H1 (cell line): ENCODE results near the gene TSEN54. TPM values are rescaled to one million over a fixed set of nuclear protein-coding genes. Genes with fewer than 3 reads are reported as not detected.

Experiments used
- CHD1 ChIP-seq: IDR thresholded peaks from 2 replicates; pipeline ENCODE4 v1.6.1; 2012; ENCODE audit warnings: low read depth, low read length, improper control_type of control experiment
- CTBP2 ChIP-seq: IDR thresholded peaks from 2 replicates; pipeline ENCODE4 v1.7.0; 2011; ENCODE audit warnings: borderline replicate concordance, mild to moderate bottlenecking, moderate library complexity, mixed read lengths, low read length; ENCODE audit not compliant: insufficient read depth, insufficient read length
- RXRA ChIP-seq: IDR thresholded peaks from 2 replicates; pipeline ENCODE4 v1.6.1; 2011; ENCODE audit warnings: low read depth, mild to moderate bottlenecking, low read length, moderate library complexity; ENCODE audit not compliant: insufficient read depth
- TAF7 ChIP-seq: optimal IDR thresholded peaks from 2 replicates; pipeline ENCODE3; 2011; ENCODE audit warnings: low read depth, mild to moderate bottlenecking, inconsistent platforms, low read length, moderate library complexity, borderline replicate concordance
- polyA plus RNA-seq, 7 experiments: library from polyadenylated mRNA; depleted of rRNA in 3 of 7; stranded (reverse) in 5 of 7; unstranded in 2 of 7; fragments of >200 nt in 5 of 7; fragments of 200-250 nt in 2 of 7; gene quantifications; 1 replicate in 5 of 7; 2 replicates in 1 of 7; 4 replicates in 1 of 7; pipeline versions ENCODE4 v1.2.1 to v1.2.3, GENCODE V29; 2011 to 2013; ENCODE audit warnings: missing spikeins in 2 of 7, mixed read lengths in 2 of 7
- total RNA-seq: library from RNA; stranded (reverse); fragmentation: NEBNext Ultra II Directional; extraction: Animal tissue kit (Norgen Biotek cat#: 25700); gene quantifications from 2 replicates; pipeline ENCODE4 v1.2.1, GENCODE V29; 2021

Gene TSEN54
- total and polyA plus RNA-seq, 2 of the 8 experiments (the other 6 are each of a cell fraction or from before 2014, with no cell fraction given), result 43.6 to 60.3 TPM

DNA sequence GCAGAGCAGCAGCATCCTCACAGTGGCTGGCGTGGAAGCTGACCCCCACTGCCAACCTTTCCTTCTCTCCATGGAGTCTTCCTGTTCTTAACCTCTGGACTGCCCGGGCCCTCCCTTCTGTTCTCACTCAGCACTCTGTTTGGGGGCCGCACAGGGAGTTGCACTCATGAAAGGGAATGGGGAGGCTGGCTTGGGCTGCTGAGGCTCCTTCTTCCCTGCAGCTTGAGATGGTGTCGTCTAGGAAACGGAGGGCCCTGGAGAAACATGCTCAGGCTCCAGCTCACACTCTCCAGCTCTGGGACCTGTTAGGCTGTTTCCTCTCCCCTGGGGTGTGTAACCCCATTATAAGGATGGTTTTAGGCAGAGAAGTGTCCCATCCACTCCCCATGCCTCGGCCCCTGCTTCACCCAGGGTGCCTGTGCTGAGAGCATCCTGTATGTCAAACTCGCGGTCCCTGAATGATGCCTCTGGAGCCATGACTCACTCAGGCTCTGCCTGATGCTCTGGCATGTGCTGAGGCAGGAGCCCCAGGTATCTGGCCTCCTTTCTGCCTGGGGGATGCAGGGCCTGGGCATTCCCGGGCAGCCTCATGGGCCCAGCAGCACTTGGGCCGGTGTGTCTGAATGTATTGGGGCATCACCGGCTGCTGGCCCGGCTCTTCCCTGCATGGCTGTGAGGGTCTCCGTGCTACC, 41.0 kb upstream of the TSEN54 start (continued):
- no peak for TF ChIP-seq RXRA
- no peak for TF ChIP-seq CHD1
- TF ChIP-seq CTBP2, result no peak
- TF ChIP-seq TAF7, result no peak
